GM23338 (cell line): ENCODE results near the gene ATP9A.

ENCODE experiments used
- EZH2 ChIP-seq: fragments of 200-600 bp; sonication (generic); IDR thresholded peaks from one replicate; pipeline ENCODE4 v1.8.0; 2017; ENCODE audit warnings: antibody characterized with exemption, mild to moderate bottlenecking, low read depth; ENCODE audit not compliant: unreplicated experiment
- JUNB ChIP-seq: IDR thresholded peaks from one replicate; pipeline ENCODE4 v1.6.1; 2016; ENCODE audit warnings: antibody characterized with exemption; ENCODE audit not compliant: unreplicated experiment
- POLR2AphosphoS5 ChIP-seq: IDR thresholded peaks from 2 replicates; pipeline ENCODE4 v1.6.1; 2016; ENCODE audit warnings: antibody characterized with exemption, low read depth
- TF ChIP-seq, protein P1 (sequence below), 2 experiments: fragments of 200-600 bp in 1 of 2; sonication (generic) in 1 of 2; conservative IDR thresholded peaks; 2 replicates each; pipeline versions ENCODE4 v1.5.1 to v1.6.1; 2016 to 2017; ENCODE audit warnings: antibody characterized with exemption in 2 of 2, low read depth in 2 of 2, mild to moderate bottlenecking in 2 of 2, moderate library complexity in 1 of 2
- TF ChIP-seq, protein P2 (sequence below): fragments of 250-450 bp; sonication (Bioruptor Pico); IDR thresholded peaks from 2 replicates; pipeline ENCODE4 v1.5.0; 2020; ENCODE audit warnings: mild to moderate bottlenecking, moderate library complexity

- TF ChIP-seq, protein P1, sequence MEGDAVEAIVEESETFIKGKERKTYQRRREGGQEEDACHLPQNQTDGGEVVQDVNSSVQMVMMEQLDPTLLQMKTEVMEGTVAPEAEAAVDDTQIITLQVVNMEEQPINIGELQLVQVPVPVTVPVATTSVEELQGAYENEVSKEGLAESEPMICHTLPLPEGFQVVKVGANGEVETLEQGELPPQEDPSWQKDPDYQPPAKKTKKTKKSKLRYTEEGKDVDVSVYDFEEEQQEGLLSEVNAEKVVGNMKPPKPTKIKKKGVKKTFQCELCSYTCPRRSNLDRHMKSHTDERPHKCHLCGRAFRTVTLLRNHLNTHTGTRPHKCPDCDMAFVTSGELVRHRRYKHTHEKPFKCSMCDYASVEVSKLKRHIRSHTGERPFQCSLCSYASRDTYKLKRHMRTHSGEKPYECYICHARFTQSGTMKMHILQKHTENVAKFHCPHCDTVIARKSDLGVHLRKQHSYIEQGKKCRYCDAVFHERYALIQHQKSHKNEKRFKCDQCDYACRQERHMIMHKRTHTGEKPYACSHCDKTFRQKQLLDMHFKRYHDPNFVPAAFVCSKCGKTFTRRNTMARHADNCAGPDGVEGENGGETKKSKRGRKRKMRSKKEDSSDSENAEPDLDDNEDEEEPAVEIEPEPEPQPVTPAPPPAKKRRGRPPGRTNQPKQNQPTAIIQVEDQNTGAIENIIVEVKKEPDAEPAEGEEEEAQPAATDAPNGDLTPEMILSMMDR (conservative IDR thresholded peaks at IDR 0.05; ENCODE audit: low read depth in 2 of 2), result peak; percentile 79 to 97
- TF ChIP-seq JUNB (no peak), EZH2 (no peak), POLR2AphosphoS5 (no peak)
- TF ChIP-seq, protein P2, sequence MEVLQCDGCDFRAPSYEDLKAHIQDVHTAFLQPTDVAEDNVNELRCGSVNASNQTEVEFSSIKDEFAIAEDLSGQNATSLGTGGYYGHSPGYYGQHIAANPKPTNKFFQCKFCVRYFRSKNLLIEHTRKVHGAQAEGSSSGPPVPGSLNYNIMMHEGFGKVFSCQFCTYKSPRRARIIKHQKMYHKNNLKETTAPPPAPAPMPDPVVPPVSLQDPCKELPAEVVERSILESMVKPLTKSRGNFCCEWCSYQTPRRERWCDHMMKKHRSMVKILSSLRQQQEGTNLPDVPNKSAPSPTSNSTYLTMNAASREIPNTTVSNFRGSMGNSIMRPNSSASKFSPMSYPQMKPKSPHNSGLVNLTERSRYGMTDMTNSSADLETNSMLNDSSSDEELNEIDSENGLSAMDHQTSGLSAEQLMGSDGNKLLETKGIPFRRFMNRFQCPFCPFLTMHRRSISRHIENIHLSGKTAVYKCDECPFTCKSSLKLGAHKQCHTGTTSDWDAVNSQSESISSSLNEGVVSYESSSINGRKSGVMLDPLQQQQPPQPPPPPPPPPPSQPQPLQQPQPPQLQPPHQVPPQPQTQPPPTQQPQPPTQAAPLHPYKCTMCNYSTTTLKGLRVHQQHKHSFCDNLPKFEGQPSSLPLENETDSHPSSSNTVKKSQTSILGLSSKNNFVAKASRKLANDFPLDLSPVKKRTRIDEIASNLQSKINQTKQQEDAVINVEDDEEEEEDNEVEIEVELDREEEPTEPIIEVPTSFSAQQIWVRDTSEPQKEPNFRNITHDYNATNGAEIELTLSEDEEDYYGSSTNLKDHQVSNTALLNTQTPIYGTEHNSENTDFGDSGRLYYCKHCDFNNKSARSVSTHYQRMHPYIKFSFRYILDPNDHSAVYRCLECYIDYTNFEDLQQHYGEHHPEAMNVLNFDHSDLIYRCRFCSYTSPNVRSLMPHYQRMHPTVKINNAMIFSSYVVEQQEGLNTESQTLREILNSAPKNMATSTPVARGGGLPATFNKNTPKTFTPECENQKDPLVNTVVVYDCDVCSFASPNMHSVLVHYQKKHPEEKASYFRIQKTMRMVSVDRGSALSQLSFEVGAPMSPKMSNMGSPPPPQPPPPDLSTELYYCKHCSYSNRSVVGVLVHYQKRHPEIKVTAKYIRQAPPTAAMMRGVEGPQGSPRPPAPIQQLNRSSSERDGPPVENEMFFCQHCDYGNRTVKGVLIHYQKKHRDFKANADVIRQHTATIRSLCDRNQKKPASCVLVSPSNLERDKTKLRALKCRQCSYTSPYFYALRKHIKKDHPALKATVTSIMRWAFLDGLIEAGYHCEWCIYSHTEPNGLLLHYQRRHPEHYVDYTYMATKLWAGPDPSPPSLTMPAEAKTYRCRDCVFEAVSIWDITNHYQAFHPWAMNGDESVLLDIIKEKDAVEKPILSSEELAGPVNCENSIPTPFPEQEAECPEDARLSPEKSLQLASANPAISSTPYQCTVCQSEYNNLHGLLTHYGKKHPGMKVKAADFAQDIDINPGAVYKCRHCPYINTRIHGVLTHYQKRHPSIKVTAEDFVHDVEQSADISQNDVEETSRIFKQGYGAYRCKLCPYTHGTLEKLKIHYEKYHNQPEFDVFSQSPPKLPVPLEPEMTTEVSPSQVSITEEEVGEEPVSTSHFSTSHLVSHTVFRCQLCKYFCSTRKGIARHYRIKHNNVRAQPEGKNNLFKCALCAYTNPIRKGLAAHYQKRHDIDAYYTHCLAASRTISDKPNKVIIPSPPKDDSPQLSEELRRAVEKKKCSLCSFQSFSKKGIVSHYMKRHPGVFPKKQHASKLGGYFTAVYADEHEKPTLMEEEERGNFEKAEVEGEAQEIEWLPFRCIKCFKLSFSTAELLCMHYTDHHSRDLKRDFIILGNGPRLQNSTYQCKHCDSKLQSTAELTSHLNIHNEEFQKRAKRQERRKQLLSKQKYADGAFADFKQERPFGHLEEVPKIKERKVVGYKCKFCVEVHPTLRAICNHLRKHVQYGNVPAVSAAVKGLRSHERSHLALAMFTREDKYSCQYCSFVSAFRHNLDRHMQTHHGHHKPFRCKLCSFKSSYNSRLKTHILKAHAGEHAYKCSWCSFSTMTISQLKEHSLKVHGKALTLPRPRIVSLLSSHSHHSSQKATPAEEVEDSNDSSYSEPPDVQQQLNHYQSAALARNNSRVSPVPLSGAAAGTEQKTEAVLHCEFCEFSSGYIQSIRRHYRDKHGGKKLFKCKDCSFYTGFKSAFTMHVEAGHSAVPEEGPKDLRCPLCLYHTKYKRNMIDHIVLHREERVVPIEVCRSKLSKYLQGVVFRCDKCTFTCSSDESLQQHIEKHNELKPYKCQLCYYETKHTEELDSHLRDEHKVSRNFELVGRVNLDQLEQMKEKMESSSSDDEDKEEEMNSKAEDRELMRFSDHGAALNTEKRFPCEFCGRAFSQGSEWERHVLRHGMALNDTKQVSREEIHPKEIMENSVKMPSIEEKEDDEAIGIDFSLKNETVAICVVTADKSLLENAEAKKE (CRISPR knock-in tag), result no peak
These were observed 128.9 kb downstream of the ATP9A start for GRCh38 chr20:51639206-51639832.
